Germinal center (tissue), 1 donor: ENCODE results near the gene SMAD3.
"Not testable (repeated sequence)": the region's sequence is repeated elsewhere in the genome, so short reads cannot be mapped to it uniquely, and the experiment has no call there.

Experiments used
- DNase-seq: peaks from one replicate; pipeline ENCODE4 v3.0.0; 2012; ENCODE audit warnings: mixed read lengths, low spot score

SMAD3 gene

DNA sequence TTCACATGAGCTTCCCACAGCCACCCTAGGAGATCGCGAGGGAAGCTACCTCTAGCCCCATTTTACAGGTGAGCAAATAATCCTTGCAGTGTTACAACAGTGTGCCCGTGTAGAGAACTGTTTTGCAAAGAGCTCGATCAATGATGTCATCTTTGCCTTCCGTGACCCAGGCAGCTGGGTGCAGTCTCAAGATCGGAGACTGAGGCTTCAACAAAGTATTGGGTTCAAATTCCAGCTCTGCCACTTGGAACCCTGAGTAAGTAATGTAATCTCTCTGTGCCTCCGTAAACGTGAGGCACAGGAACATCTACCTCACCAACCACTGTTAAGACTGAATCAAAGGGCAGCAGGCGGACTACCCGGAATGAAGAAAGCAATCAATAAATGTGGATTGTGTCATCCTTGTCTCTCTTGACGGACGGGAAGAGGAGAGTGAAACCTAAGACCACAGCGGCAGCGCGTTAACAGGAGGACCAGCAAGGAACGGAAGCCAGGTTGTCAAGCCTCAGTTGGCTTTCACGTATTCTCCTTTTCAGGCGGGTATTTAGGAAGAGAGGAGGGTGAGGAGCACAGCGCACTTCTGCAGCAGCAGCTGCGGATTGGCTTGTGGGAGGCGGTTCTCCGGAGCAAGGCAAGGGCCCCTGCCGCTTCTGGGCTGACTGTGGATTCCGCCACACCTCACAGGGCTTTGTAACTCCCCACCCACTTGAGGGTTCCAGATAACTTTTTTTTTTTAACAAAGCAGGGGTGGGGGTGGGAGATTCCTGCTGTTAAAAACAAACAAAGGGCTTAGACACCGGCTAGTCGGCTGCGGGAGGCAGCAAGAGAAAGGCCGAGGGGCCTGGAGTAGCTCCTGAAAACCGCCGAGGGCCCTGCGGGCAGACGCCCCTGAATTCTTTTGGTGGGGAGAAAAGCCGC lies 1.5 kb upstream of the SMAD3 start:
- DNase-seq, result no peak

DNA sequence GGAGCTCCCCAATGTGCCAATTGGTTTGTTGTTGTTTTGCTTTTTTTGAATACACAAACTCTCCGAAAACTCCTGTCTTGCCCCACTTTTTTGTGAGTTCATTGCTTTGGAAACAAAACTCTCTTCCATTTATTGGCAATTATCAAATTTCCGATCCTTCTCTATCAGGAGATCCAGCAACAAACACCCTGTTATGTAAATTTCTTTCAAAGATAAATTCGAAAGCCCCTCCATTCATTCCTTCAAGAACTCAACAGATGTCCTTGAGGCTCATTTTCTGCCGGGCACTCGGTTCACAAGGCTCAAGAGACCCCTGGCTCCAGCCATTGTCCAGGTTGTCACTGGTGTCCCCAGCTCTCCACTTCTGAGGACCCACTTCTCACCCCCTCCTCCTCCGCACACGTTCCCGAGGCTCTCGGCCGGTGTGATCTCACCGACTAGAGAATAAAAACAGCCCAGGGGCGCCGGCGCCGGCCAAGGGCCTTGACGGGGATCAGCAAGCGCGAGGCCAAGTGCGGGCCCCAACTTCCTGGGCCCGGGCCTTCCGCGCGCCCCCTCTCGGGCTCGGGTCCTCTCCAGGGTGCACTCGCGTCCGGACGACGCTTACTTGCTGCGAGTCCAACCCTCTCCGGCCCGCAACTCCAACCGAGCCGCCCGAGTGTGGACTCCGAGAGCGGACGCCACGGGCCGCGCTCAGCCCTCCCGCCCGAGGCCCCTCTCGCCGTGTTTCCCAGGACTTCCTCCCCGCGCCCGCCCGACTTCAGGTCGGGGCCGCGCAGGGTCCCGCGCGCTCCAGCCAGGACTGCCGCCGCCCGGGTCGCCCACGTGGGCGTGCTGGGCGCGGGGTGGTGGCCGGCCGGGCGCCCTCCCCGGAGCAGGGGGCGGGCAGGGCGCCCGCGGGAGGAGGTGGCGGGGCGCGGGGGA lies 533 bp upstream of the SMAD3 start:
- DNase-seq, result peak; percentile 63

- no peak for DNase-seq
These were observed 898 bp downstream of the SMAD3 start for GRCh38 chr15:67066041-67066958.

DNA sequence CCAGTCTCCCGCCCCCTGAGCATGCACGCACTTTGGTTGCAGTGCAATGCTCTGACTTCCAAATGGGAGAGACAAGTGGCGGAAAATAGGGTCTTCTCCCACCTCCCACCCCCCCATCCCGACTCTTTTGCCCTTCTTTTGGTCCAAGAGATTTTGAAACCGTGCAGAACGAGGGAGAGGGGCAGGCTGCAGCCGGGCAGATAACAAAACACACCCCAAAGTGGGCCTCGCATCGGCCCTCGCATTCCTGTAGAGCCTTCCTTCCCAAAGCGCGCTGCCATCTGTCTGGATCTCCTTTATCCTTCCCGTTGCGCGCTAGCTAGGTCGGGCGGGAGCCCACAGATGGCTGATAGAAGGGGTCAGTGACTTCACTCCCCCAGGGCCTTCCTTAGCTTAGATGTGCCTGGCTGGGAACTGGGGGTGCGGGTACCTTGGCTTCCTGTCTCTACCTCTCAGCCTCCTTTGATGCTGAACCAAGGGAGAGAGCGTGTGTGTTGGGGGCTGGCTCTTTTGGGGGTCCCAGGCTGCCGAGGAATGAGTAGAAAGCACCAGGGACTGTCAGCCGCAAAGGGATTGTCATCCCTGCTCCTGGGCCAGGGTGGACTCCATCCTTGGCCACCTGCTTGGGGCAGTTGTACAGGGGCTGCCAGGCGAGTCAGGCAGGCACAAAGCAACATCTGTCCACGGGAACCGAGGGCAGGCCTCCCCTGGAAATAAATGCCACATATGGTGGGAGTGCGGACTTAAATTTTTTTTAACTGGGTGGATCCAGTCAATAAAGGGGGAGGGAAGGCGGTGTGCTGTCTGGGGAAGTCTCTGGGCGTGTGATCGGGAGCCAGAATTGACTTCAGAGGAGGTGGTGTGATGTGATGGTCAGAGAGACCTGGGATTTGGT lies 1.8 kb downstream of the SMAD3 start:
- DNase-seq, result no peak

DNA sequence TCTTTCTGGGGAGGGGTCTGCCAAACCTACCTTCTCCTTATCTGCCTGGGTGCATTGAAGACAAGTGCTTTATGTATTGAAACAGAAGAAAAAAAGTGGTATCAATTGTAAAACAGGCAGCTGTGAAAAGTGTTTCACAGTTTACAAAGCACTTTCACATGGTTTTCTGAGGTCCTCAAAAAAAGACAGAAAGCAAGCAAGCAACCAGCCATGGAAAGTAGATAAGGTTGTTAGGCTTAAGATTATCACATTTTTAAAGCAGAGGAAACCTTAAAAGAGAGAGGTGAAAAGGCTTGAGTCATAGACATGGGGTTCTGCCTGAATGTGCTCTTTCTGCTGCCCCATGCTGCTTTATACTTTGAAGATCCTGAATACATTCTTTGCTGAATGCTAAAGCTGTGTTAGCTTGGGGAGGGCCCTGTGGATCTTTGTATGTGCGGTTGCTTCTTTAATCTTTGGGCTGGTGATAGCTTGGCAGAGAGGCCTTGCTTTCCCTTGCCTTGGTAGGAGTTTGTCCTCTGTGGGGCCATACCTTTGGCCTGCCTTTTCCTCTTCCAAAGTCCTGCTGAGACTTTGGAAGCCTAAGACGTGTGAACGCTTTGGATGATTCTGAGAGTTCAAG lies 2.6 kb downstream of the SMAD3 start:
- no peak for DNase-seq

GRCh38 chr15:67068710-67069400 lies 3.5 kb downstream of the SMAD3 start:
- no peak for DNase-seq

GRCh38 chr15:67070150-67070549 lies 4.7 kb downstream of the SMAD3 start:
- no peak for DNase-seq

GRCh38 chr15:67070892-67071664 lies 5.7 kb downstream of the SMAD3 start:
- DNase-seq, result no peak

DNA sequence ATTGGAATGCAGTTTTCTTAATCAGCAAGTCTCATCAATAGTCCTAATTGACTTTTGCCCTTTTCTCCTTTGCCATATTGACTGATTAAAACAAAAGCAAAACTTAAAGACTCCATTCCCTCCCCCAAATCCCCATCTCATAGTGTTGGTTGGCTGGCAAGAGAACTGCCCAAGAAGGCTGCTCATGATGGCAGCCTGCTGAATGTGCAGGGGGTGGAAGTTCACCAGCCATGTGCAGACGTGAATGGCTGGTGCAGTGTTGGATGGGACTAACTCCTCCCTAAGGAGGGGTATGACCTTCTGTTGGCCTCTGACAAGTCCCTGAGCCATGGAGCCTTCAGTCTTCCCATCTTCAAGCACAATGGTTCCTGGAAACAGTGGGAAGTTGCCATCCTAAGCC lies 7.0 kb downstream of the SMAD3 start:
- no peak for DNase-seq

GRCh38 chr15:67072958-67073357 lies 7.6 kb downstream of the SMAD3 start:
- no peak for DNase-seq

DNA sequence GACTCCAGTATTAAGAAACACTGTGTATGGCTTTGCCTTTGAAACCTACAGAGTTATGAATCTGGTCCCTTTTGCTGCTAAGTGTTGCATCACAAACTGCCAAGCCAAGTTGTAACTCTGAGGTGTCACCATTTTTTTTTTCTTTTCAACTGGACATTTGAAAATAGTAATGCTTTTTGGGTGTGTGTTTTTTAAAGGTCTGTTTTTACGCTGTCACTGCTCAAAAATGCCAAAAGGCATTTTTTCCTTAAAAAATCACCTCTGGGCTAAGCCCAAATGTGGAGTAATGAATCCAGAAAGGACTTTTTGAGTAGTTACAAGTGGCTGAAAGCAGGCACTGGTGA lies 9.5 kb downstream of the SMAD3 start:
- no peak for DNase-seq

- not testable (repeated sequence) for DNase-seq
These were observed 10.2 kb downstream of the SMAD3 start for GRCh38 chr15:67075555-67076135.

DNA sequence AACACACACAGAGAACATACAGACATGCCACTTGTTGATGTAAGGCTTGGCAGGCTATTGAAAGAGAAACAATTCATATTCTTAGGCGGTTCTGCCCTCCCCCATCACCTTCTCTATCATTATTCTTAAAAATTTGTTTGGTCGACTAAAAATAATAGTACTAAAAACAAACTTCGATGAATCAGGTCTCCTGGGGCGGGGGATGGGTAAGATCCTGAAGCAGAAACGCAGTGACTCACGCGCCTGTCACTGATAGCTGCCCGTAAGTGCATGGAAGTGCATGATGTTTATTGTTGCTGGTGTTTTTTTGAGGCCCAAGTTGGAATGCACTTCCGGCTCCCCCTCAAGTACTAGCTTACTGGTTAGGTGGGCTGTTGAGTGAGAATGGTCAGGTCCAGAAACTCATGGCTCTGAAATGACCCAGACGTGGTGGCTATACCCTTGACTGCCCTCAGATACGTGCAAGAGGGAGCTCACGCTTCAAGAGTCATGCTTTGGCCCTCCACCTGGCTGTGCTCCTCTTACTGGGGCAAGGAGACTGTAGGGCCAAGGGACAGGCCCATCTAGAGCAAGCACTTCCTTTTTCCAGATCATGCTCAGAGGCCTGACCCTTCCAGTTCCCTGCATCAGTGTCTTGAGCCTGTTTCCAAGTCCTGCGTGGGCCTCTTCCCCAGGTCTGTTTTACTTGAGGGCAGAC lies 10.9 kb downstream of the SMAD3 start:
- peak; percentile 59 for DNase-seq

GRCh38 chr15:67077641-67078215 lies 12.3 kb downstream of the SMAD3 start:
- DNase-seq, result no peak

DNA sequence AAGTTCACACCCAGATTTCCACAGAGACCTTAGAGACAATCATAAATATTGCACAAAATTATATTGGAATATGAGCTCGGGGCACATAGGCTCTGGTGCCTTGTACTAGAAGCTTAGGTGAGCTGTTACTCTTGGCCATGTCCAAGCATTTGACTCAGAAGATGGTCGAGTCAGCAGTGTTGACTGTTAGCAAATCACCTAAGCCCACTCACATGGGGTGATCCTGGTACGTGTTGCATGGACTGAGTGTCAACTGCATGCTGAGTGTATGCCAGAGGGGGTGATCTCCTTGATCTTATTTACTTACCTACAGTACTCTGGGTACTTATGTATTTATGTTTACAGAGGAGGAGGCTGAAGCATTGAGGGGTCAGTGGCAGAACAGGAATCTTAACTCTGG lies 14.0 kb downstream of the SMAD3 start:
- no peak for DNase-seq

GRCh38 chr15:67080118-67080899 lies 14.9 kb downstream of the SMAD3 start:
- no peak for DNase-seq

GRCh38 chr15:67080900-67081431 lies 15.6 kb downstream of the SMAD3 start:
- DNase-seq, result peak; percentile 88
